NCI-H748 (cell line): ENCODE results near the gene WASF2.
"Not testable (repeated sequence)": the region's sequence is repeated elsewhere in the genome, so short reads cannot be mapped to it uniquely, and the experiment has no call there.

ENCODE experiments used
- DNase-seq: peaks from one replicate; lab custom pipeline; 2025; ENCODE audit not compliant: unreplicated experiment; lab: John Stamatoyannopoulos, UW

The WASF2 gene

GRCh38 chr1:27458521-27458920 lies 31.4 kb downstream of the WASF2 start:
- DNase-seq = not testable (repeated sequence)

- no peak for DNase-seq
These were observed 34.7 kb downstream of the WASF2 start for GRCh38 chr1:27455139-27455811.

GRCh38 chr1:27454610-27455009 lies 35.4 kb downstream of the WASF2 start:
- DNase-seq = no peak

- no peak for DNase-seq
These were observed 38.6 kb downstream of the WASF2 start for GRCh38 chr1:27451343-27451742.

GRCh38 chr1:27448982-27449381 lies 41.0 kb downstream of the WASF2 start:
- no peak for DNase-seq

- no peak for DNase-seq
These were observed 42.1 kb downstream of the WASF2 start for GRCh38 chr1:27447883-27448282.

GRCh38 chr1:27447399-27447798 lies 42.6 kb downstream of the WASF2 start:
- DNase-seq = no peak

GRCh38 chr1:27446496-27447020 lies 43.4 kb downstream of the WASF2 start:
- DNase-seq = no peak

- DNase-seq = no peak
These were observed 44.6 kb downstream of the WASF2 start for GRCh38 chr1:27445177-27445936.

- no peak for DNase-seq
These were observed 45.3 kb downstream of the WASF2 start for GRCh38 chr1:27444632-27445031.

GRCh38 chr1:27439150-27439549 lies 50.8 kb downstream of the WASF2 start:
- no peak for DNase-seq

GRCh38 chr1:27438621-27439061 lies 51.3 kb downstream of the WASF2 start:
- DNase-seq = no peak

GRCh38 chr1:27436204-27437159 lies 53.5 kb downstream of the WASF2 start:
- DNase-seq = peak; percentile 47

GRCh38 chr1:27435566-27436203 lies 54.3 kb downstream of the WASF2 start:
- DNase-seq = no peak

- DNase-seq = no peak
These were observed 56.3 kb downstream of the WASF2 start for GRCh38 chr1:27433706-27434105.

- not testable (repeated sequence) for DNase-seq
These were observed 57.2 kb downstream of the WASF2 start for GRCh38 chr1:27432725-27433124.

GRCh38 chr1:27431601-27431940 lies 58.4 kb downstream of the WASF2 start:
- no peak for DNase-seq

- DNase-seq = no peak
These were observed 58.9 kb downstream of the WASF2 start for GRCh38 chr1:27430903-27431600.

GRCh38 chr1:27429029-27429425 lies 60.9 kb downstream of the WASF2 start:
- DNase-seq = no peak
